Liver (tissue), 3 donors: Measurements from ENCODE around the gene MYL6.

ENCODE experiments used
- CTCF ChIP-seq: fragments of 150-350 bp; IDR thresholded peaks from 2 replicates; pipeline ENCODE4 v1.5.1; 2017; ENCODE audit warnings: improper control_type of control experiment, low read depth, low read length; ENCODE audit not compliant: missing input control
- JUND ChIP-seq, 2 donors: IDR thresholded peaks; 2 replicates each; pipeline ENCODE4 v1.6.1; 2016; ENCODE audit warnings: antibody characterized with exemption in 2 of 2
- MAX ChIP-seq: IDR thresholded peaks from 2 replicates; pipeline ENCODE4 v1.6.1; 2016; ENCODE audit warnings: antibody characterized with exemption
- donor health status: healthy.
- donor health status: healthy.

- TF ChIP-seq JUND (IDR thresholded peaks at IDR 0.05), result peak; percentile 95 to 96
- TF ChIP-seq CTCF, result no peak
- peak; percentile 82 for TF ChIP-seq MAX
These were observed 30.1 kb upstream of the MYL6 start, which contains the start of gene ESYT1 for GRCh38 chr12:56127888-56128669.
